GM19455 (cell line): Measurements from ENCODE around the gene TCP11L1.
"Not testable (repeated sequence)": the region's sequence is repeated elsewhere in the genome, so short reads cannot be mapped to it uniquely, and the experiment has no call there.

Experiments used
- ATAC-seq: cut with Tn5 transposase; IDR thresholded peaks from one replicate; pipeline ENCODE4 v1.9.1; 2021; ENCODE audit not compliant: unreplicated experiment

TCP11L1 gene

GRCh38 chr11:33064866-33065265 lies 25.5 kb downstream of the TCP11L1 start:
- no peak for ATAC-seq

GRCh38 chr11:33065445-33066178 lies 26.2 kb downstream of the TCP11L1 start:
- peak; percentile 51 for ATAC-seq

GRCh38 chr11:33067294-33067693 lies 27.9 kb downstream of the TCP11L1 start:
- no peak for ATAC-seq

- ATAC-seq: no peak
These were observed 29.4 kb downstream of the TCP11L1 start for GRCh38 chr11:33068611-33069340.

- ATAC-seq: no peak
These were observed 33.1 kb downstream of the TCP11L1 start for GRCh38 chr11:33072465-33072864.

- no peak for ATAC-seq
These were observed 44.5 kb downstream of the TCP11L1 start for GRCh38 chr11:33083918-33084317.

- no peak for ATAC-seq
These were observed 46.6 kb downstream of the TCP11L1 start for GRCh38 chr11:33086017-33086416.

GRCh38 chr11:33089776-33090175 lies 50.4 kb downstream of the TCP11L1 start:
- ATAC-seq: no peak

GRCh38 chr11:33094157-33094556 lies 54.8 kb downstream of the TCP11L1 start:
- ATAC-seq: no peak

GRCh38 chr11:33103836-33104235 lies 64.5 kb downstream of the TCP11L1 start:
- ATAC-seq: no peak

GRCh38 chr11:33109294-33109895 lies 70.0 kb downstream of the TCP11L1 start:
- no peak for ATAC-seq

- ATAC-seq: no peak
These were observed 70.7 kb downstream of the TCP11L1 start for GRCh38 chr11:33110083-33110482.

GRCh38 chr11:33116535-33116934 lies 77.2 kb downstream of the TCP11L1 start:
- ATAC-seq: no peak

GRCh38 chr11:33122696-33123095 lies 83.3 kb downstream of the TCP11L1 start:
- ATAC-seq: not testable (repeated sequence)
